WERI-Rb-1 (cell line): Measurements from ENCODE around the gene EFHD1.
"Not testable (repeated sequence)": the region's sequence is repeated elsewhere in the genome, so short reads cannot be mapped to it uniquely, and the experiment has no call there.

Source experiments
- DNase-seq: peaks from one replicate; pipeline ENCODE4 v3.0.0-alpha.2; 2020
- H3K27ac ChIP-seq: fragments of 250-450 bp; sonication (Bioruptor Pico); 2 replicates; pipeline ENCODE4 v1.5.1; 2020; ENCODE audit warnings: mild to moderate bottlenecking, moderate library complexity
- H3K27me3 ChIP-seq: fragments of 250-450 bp; sonication (Bioruptor Pico); 2 replicates; pipeline ENCODE4 v1.5.1; 2021; ENCODE audit warnings: mild to moderate bottlenecking, low read depth, moderate library complexity; ENCODE audit not compliant: insufficient read depth, severe bottlenecking
- H3K36me3 ChIP-seq: fragments of 250-450 bp; sonication (Bioruptor Pico); 2 replicates; pipeline ENCODE4 v1.5.1; 2020; ENCODE audit warnings: mild to moderate bottlenecking, moderate library complexity
- H3K4me3 ChIP-seq: 2 replicates; pipeline ENCODE4 v1.5.1; 2011; ENCODE audit warnings: low read depth, mild to moderate bottlenecking, control low read depth, low read length
- H3K9me3 ChIP-seq: fragments of 250-450 bp; sonication (Bioruptor Pico); 2 replicates; pipeline ENCODE4 v1.5.1; 2021; ENCODE audit warnings: mild to moderate bottlenecking, moderate library complexity; ENCODE audit not compliant: severe bottlenecking
- TF ChIP-seq, protein P1 (sequence below): IDR thresholded peaks from 2 replicates; pipeline ENCODE4 v1.5.1; 2011; ENCODE audit warnings: low read depth, mild to moderate bottlenecking, control low read depth, inconsistent platforms, low read length

The EFHD1 gene

DNA sequence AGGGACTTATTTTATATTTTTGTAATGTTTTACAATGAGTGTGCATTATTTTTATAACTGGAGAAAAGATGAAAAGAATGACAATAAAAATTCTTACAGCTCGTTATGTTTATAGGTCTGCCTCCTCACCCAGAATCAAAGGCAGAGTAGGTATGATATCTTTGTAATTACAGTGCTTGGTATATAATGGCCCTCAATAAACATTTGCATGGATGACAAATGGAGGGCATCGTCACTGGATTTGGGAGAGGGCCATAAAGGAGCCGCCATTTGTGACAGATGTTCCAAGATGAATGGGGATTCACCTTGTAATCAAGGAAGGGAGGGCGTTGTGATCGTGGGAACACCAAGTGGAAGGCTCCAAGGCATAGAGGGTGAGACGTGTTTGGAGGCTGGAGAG, 41.1 kb downstream of the EFHD1 start:
- no peaks in the 10 kb centered on the region for H3K27me3 ChIP-seq
- no peaks in the 10 kb centered on the region for H3K9me3 ChIP-seq
- no peak for DNase-seq
- H3K36me3 ChIP-seq, result peaks cover 4% of the 10 kb centered on the region; the same call in 1 of the 2 replicates
- no peak overlapping the region for H3K27ac ChIP-seq
- TF ChIP-seq, protein P1, sequence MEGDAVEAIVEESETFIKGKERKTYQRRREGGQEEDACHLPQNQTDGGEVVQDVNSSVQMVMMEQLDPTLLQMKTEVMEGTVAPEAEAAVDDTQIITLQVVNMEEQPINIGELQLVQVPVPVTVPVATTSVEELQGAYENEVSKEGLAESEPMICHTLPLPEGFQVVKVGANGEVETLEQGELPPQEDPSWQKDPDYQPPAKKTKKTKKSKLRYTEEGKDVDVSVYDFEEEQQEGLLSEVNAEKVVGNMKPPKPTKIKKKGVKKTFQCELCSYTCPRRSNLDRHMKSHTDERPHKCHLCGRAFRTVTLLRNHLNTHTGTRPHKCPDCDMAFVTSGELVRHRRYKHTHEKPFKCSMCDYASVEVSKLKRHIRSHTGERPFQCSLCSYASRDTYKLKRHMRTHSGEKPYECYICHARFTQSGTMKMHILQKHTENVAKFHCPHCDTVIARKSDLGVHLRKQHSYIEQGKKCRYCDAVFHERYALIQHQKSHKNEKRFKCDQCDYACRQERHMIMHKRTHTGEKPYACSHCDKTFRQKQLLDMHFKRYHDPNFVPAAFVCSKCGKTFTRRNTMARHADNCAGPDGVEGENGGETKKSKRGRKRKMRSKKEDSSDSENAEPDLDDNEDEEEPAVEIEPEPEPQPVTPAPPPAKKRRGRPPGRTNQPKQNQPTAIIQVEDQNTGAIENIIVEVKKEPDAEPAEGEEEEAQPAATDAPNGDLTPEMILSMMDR, result no peak
- no peak overlapping the region for H3K4me3 ChIP-seq

DNA sequence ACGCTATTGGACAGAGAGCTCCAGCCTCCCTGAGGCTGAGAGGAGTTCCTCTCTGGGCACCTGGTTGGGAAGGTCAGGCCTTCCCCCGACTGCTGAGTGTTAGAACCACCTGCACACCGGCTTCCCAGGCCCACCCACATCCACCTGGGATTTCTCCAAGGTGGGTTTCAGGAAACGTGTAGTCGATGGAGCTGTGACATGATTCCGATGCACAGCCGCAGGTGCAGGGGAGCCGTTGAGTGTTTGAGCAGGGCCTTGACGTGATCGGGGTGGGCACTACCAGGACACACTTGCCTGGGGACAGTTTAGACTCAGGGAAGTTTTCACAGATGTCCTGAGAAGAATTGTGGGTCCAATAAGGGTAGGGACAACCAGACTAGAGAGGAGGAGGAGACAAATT, 42.0 kb downstream of the EFHD1 start:
- no peaks in the 10 kb centered on the region for H3K27me3 ChIP-seq

DNA sequence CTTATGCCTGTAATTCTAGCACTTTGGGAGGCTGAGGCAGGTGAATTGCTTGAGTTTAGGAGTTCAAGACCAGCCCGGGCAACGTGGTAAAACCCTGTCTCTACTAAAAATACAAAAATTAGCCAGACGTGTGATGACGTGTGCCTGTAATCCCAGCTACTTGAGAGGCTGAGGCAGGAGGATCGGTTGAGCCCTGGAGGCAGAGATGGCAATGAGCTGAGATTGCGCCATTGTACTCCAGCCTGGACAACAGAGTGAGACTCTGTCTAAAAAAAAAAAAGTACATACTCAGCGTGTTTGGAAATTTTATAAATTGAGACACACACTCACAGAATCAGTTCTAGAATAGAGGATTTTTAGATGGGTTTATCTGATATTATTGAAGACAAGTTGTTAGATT, 46.6 kb downstream of the EFHD1 start:
- TF ChIP-seq, protein P1, result no peak
- Histone ChIP-seq H3K36me3 (no peaks in the 10 kb centered on the region), H3K27me3 (no peaks in the 10 kb centered on the region), H3K4me3 (no peak overlapping the region), H3K9me3 (no peaks in the 10 kb centered on the region), H3K27ac (no peak overlapping the region)
- DNase-seq, result no peak

More for the DNA sequence above, 42.0 kb downstream of the EFHD1 start:
- TF ChIP-seq, protein P1, result no peak
- H3K4me3 ChIP-seq, result no peak overlapping the region
- H3K27ac ChIP-seq, result no peak overlapping the region
- no peaks in the 10 kb centered on the region for H3K9me3 ChIP-seq
- peaks cover 4% of the 10 kb centered on the region; the same call in 1 of the 2 replicates for H3K36me3 ChIP-seq
- DNase-seq, result no peak

DNA sequence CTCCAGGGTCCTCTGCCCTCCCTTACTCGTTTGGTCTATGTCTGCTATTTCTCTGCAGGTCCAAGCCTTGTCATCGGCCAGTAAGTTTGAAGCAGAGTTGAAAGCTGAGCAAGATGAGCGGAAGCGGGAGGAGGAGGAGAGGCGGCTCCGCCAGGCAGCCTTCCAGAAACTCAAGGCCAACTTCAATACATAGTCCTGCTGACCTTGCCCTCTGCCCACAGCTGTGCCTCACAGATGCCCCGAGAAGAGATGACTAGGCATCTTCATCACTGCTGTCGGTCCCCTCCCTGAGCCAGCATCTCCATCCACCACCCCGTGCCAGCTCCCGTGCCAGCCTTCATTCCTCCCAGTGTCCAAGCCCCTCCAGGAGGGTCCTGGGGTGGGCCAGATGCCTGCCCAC, 48.1 kb downstream of the EFHD1 start:
- Histone ChIP-seq H3K9me3 (no peaks in the 10 kb centered on the region), H3K27me3 (no peaks in the 10 kb centered on the region), H3K4me3 (no peak overlapping the region), H3K36me3 (no peaks in the 10 kb centered on the region), H3K27ac (no peak overlapping the region)
- TF ChIP-seq, protein P1, result no peak
- DNase-seq, result no peak

DNA sequence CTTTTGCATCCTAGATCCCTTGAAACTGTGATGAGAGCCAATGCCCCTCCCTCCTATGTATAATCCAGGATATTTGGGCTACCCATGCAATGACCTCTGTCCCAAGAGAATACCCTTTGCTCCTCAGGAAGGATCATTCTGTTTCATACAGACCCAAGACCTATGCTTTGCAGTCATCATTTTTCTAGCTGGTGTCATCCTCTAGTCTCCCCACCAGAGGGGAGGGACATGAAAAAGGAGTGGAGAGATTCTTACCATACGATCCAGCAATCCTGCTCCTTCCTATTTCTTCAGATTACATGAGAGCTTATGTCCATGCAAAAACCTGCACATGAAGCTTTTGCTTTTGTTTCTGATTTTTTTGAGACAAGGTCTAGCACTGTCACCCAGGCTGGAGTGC, 50.0 kb downstream of the EFHD1 start:
- no peak for DNase-seq
- TF ChIP-seq, protein P1, result no peak
- Histone ChIP-seq H3K27ac (no peak overlapping the region), H3K36me3 (no peaks in the 10 kb centered on the region), H3K27me3 (no peaks in the 10 kb centered on the region), H3K9me3 (no peaks in the 10 kb centered on the region), H3K4me3 (no peak overlapping the region)

DNA sequence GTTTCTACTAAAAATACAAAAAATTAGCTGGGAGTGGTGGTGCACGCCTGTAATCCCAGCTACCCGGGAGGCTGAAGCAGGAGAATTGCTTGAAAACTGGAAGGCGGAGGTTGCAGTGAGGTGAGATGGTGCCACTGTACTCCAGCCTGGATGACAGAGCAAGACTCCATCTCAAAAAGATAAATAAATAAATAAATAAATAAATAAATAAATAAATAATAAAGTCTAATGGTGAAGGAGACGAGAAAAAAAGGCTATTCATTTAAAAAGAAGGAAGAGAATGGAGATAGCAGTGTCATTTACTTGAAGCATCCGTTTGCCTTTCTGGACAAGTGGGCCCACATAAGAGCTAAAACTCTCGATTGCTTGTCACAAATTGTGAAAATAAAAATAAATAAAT, 52.0 kb downstream of the EFHD1 start:
- not testable (repeated sequence) for H3K9me3 ChIP-seq, H3K27ac ChIP-seq, H3K4me3 ChIP-seq, DNase-seq, H3K36me3 ChIP-seq, H3K27me3 ChIP-seq
